Measurements from ENCODE around the gene CD81. TPM values are rescaled to one million over a fixed set of nuclear protein-coding genes. Genes with fewer than 3 reads are reported as not detected.

CD81 gene
- total and polyA plus RNA-seq, 2 experiments from 2014 or later, result 212 to 444 TPM

- Histone ChIP-seq H3K27ac (no peak overlapping the region), H3K4me1 (ENCODE audit: low read depth) (peaks cover 15% of the 10 kb centered on the region), H3K9me3 (ENCODE audit: low read depth) (no peaks in the 10 kb centered on the region), H3K36me3 (no peaks in the 10 kb centered on the region), H3K4me3 (no peak overlapping the region), H3K27me3 (no peaks in the 10 kb centered on the region)
- DNase-seq (ENCODE audit: low read depth in 1 of 2, low spot score in 1 of 2), result no peak
- no peak for TF ChIP-seq CTCF (IDR thresholded peaks at IDR 0.05; ENCODE audit: low read depth, low read length)
Observed at GRCh38 chr11:2413742-2414579, 36.9 kb downstream of the CD81 start.

GRCh38 chr11:2414616-2415015 lies 37.5 kb downstream of the CD81 start:
- Histone ChIP-seq H3K4me1 (ENCODE audit: low read depth) (peaks cover 9% of the 10 kb centered on the region), H3K9me3 (ENCODE audit: low read depth) (no peaks in the 10 kb centered on the region), H3K27me3 (no peaks in the 10 kb centered on the region), H3K4me3 (no peak overlapping the region), H3K27ac (no peak overlapping the region), H3K36me3 (no peaks in the 10 kb centered on the region)
- TF ChIP-seq CTCF (IDR thresholded peaks at IDR 0.05; ENCODE audit: low read depth, low read length), result no peak
- DNase-seq (ENCODE audit: low read depth in 1 of 2, low spot score in 1 of 2), result no peak

- Histone ChIP-seq H3K4me1 (ENCODE audit: low read depth) (peaks cover 4% of the 10 kb centered on the region), H3K4me3 (no peak overlapping the region), H3K27ac (no peak overlapping the region), H3K27me3 (no peaks in the 10 kb centered on the region), H3K36me3 (no peaks in the 10 kb centered on the region), H3K9me3 (ENCODE audit: low read depth) (no peaks in the 10 kb centered on the region)
- DNase-seq (ENCODE audit: low read depth in 1 of 2, low spot score in 1 of 2), result no peak
- no peak for TF ChIP-seq CTCF (IDR thresholded peaks at IDR 0.05; ENCODE audit: low read depth, low read length)
Observed at GRCh38 chr11:2415171-2415570, 38.1 kb downstream of the CD81 start.

- Histone ChIP-seq H3K4me3 (no peak overlapping the region), H3K36me3 (no peaks in the 10 kb centered on the region), H3K27ac (no peak overlapping the region), H3K4me1 (ENCODE audit: low read depth) (peaks cover 3% of the 10 kb centered on the region), H3K9me3 (ENCODE audit: low read depth) (no peaks in the 10 kb centered on the region), H3K27me3 (no peaks in the 10 kb centered on the region)
- no peak for TF ChIP-seq CTCF (IDR thresholded peaks at IDR 0.05; ENCODE audit: low read depth, low read length)
- DNase-seq (ENCODE audit: low read depth in 1 of 2, low spot score in 1 of 2), result no peak
Observed at GRCh38 chr11:2415601-2416380, 38.7 kb downstream of the CD81 start.

GRCh38 chr11:2416765-2417164 lies 39.7 kb downstream of the CD81 start:
- TF ChIP-seq CTCF (IDR thresholded peaks at IDR 0.05; ENCODE audit: low read depth, low read length), result no peak
- Histone ChIP-seq H3K4me3 (no peak overlapping the region), H3K4me1 (ENCODE audit: low read depth) (no peaks in the 10 kb centered on the region), H3K27ac (no peak overlapping the region), H3K27me3 (no peaks in the 10 kb centered on the region), H3K36me3 (no peaks in the 10 kb centered on the region), H3K9me3 (ENCODE audit: low read depth) (no peaks in the 10 kb centered on the region)
- DNase-seq (ENCODE audit: low read depth in 1 of 2, low spot score in 1 of 2), result no peak

Measured in cardiac muscle cell (in vitro differentiated cells and primary cell).